ENCODE measurements around the gene TRMT10C.

DNA sequence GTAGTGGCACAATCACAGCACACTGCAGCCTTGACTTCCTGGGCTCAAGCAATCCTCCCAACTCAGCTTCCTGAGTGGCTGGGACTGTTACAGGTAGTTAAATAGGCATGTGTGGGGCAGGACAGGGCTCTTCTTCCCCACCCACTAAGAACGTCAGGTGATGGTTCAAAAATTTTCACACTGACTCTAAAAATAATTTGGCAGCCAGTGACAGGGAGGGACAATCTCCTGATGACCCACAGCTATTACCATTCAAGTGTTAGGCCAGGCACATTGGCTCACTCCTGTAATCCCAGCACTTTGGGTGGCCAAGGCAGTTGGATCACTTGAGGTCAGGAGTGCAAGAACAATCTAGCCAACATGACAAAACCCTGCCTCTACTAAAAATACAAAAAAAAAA is 12.2 kb upstream of the TRMT10C start:
- TF ChIP-seq, protein P1, sequence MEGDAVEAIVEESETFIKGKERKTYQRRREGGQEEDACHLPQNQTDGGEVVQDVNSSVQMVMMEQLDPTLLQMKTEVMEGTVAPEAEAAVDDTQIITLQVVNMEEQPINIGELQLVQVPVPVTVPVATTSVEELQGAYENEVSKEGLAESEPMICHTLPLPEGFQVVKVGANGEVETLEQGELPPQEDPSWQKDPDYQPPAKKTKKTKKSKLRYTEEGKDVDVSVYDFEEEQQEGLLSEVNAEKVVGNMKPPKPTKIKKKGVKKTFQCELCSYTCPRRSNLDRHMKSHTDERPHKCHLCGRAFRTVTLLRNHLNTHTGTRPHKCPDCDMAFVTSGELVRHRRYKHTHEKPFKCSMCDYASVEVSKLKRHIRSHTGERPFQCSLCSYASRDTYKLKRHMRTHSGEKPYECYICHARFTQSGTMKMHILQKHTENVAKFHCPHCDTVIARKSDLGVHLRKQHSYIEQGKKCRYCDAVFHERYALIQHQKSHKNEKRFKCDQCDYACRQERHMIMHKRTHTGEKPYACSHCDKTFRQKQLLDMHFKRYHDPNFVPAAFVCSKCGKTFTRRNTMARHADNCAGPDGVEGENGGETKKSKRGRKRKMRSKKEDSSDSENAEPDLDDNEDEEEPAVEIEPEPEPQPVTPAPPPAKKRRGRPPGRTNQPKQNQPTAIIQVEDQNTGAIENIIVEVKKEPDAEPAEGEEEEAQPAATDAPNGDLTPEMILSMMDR (IDR thresholded peaks at IDR 0.05) = no peak
- no peak for TF ChIP-seq POLR2AphosphoS5 (IDR thresholded peaks at IDR 0.05)
